Retina (tissue), 1 donor: Measurements from ENCODE around the gene ZNF428.
"Not testable (repeated sequence)": the region's sequence is repeated elsewhere in the genome, so short reads cannot be mapped to it uniquely, and the experiment has no call there.

Source experiments
- DNase-seq: peaks from one replicate; pipeline ENCODE4 v3.0.0-alpha.2; 2016

ZNF428 gene

GRCh38 chr19:43639519-43640423, 20.3 kb upstream of the ZNF428 start, which contains the start of gene CADM4:
Gene CADM4 (minus strand): TSS chr19:43639850. CDS start chr19:43639790, 60 bp downstream.
- peak; percentile 30 for DNase-seq

GRCh38 chr19:43638995-43639518, 19.6 kb upstream of the ZNF428 start:
- DNase-seq = peak; percentile 33

- DNase-seq = no peak
Measured at GRCh38 chr19:43638214-43638994, 19.0 kb upstream of the ZNF428 start.

- no peak for DNase-seq
Measured at GRCh38 chr19:43636121-43636683, 16.8 kb upstream of the ZNF428 start.

GRCh38 chr19:43635561-43635940, 16.1 kb upstream of the ZNF428 start:
- not testable (repeated sequence) for DNase-seq

- DNase-seq = peak; percentile 83
Measured at GRCh38 chr19:43634872-43635560, 15.6 kb upstream of the ZNF428 start.

- no peak for DNase-seq
Measured at GRCh38 chr19:43634506-43634871, 15.1 kb upstream of the ZNF428 start.

- no peak for DNase-seq
Measured at GRCh38 chr19:43634068-43634467, 14.6 kb upstream of the ZNF428 start.

- DNase-seq = no peak
Measured at GRCh38 chr19:43633520-43633919, 14.1 kb upstream of the ZNF428 start.

GRCh38 chr19:43631491-43631890, 12.1 kb upstream of the ZNF428 start:
- DNase-seq = no peak

GRCh38 chr19:43628646-43629326, 9.4 kb upstream of the ZNF428 start:
- DNase-seq = no peak

- no peak for DNase-seq
Measured at GRCh38 chr19:43626838-43627237, 7.4 kb upstream of the ZNF428 start.

- DNase-seq = no peak
Measured at GRCh38 chr19:43625918-43626579, 6.6 kb upstream of the ZNF428 start.

- DNase-seq = no peak
Measured at GRCh38 chr19:43624933-43625332, 5.5 kb upstream of the ZNF428 start.

GRCh38 chr19:43623889-43624670, 4.7 kb upstream of the ZNF428 start:
- DNase-seq = no peak

- no peak for DNase-seq
Measured at GRCh38 chr19:43622956-43623355, 3.5 kb upstream of the ZNF428 start.

- no peak for DNase-seq
Measured at GRCh38 chr19:43622070-43622469, 2.6 kb upstream of the ZNF428 start.

- DNase-seq = no peak
Measured at GRCh38 chr19:43620061-43621001, 902 bp upstream of the ZNF428 start.

- no peak for DNase-seq
Measured at GRCh38 chr19:43618921-43619261, 538 bp downstream of the ZNF428 start.

GRCh38 chr19:43616954-43617353, 2.5 kb downstream of the ZNF428 start:
- no peak for DNase-seq
